CD14-positive monocyte (primary cell): ENCODE measurements around the gene GPR156. TPM values are rescaled to one million over a fixed set of nuclear protein-coding genes. Genes with fewer than 3 reads are reported as not detected.

ENCODE experiments used
- DNase-seq, 3 donors: peaks; one replicate each; pipeline ENCODE4 v3.0.0-alpha.2; 2011 to 2022
- H2AFZ ChIP-seq: 2 replicates; pipeline ENCODE4 v1.6.0; 2012; ENCODE audit warnings: mild to moderate bottlenecking, low read depth, low read length, inconsistent platforms; ENCODE audit not compliant: insufficient read depth, poor library complexity, severe bottlenecking
- H3K27ac ChIP-seq, 2 donors: 1 replicate in 1 of 2; 2 replicates in 1 of 2; pipeline ENCODE4 v1.5.1; 2012 to 2013; ENCODE audit warnings: low read length in 2 of 2, control low read depth in 1 of 2, inconsistent platforms in 1 of 2, low read depth in 1 of 2, mild to moderate bottlenecking in 1 of 2
- H3K27me3 ChIP-seq, 2 donors: one replicate each; pipeline versions ENCODE4 v1.6.0 to v1.6.1; 2011 to 2013; ENCODE audit warnings: low read length in 2 of 2; ENCODE audit not compliant: control insufficient read depth in 2 of 2, insufficient read depth in 2 of 2
- H3K36me3 ChIP-seq, 2 donors: replicated peaks in 1 of 2; 1 replicate in 1 of 2; 2 replicates in 1 of 2; pipeline versions ENCODE4 v1.5.1 to v1.6.1; 2012 to 2013; ENCODE audit warnings: low read length in 2 of 2, control low read depth in 1 of 2, inconsistent platforms in 1 of 2, mild to moderate bottlenecking in 1 of 2; ENCODE audit not compliant: insufficient read depth in 2 of 2, control insufficient read depth in 1 of 2
- H3K4me1 ChIP-seq, 2 donors: 1 replicate in 1 of 2; 2 replicates in 1 of 2; pipeline versions ENCODE4 v1.5.1 to v1.6.1; 2012 to 2013; ENCODE audit warnings: low read length in 2 of 2, control low read depth in 1 of 2, inconsistent platforms in 1 of 2, mild to moderate bottlenecking in 1 of 2, moderate library complexity in 1 of 2; ENCODE audit not compliant: insufficient read depth in 2 of 2, control insufficient read depth in 1 of 2
- H3K4me2 ChIP-seq: replicated peaks from 2 replicates; pipeline ENCODE3; 2012; ENCODE audit warnings: low read length, moderate library complexity, mild to moderate bottlenecking; ENCODE audit not compliant: poor library complexity, severe bottlenecking; ENCODE audit errors: extremely low read depth
- H3K4me3 ChIP-seq, 3 experiments: fragments of 200-600 bp in 1 of 3; sonication (generic) in 1 of 3; replicated peaks in 1 of 3; 1 replicate in 2 of 3; 2 replicates in 1 of 3; pipeline ENCODE4 v1.5.1; 2011 to 2013; ENCODE audit warnings: low read length in 3 of 3, mild to moderate bottlenecking in 3 of 3, control low read depth in 2 of 3, low read depth in 2 of 3, inconsistent platforms in 1 of 3, moderate library complexity in 1 of 3
- H3K79me2 ChIP-seq: 2 replicates; pipeline ENCODE4 v1.6.0; 2012; ENCODE audit warnings: mild to moderate bottlenecking, control low read depth, inconsistent platforms, low read length, moderate library complexity; ENCODE audit not compliant: insufficient read depth
- H3K9ac ChIP-seq: 2 replicates; pipeline ENCODE4 v1.6.0; 2017; ENCODE audit warnings: low read length, mild to moderate bottlenecking; ENCODE audit not compliant: insufficient read depth, poor library complexity, severe bottlenecking
- H3K9me3 ChIP-seq, 2 donors: replicated peaks in 1 of 2; 1 replicate in 1 of 2; 2 replicates in 1 of 2; pipeline versions ENCODE4 v1.5.1 to v1.6.1; 2012 to 2013; ENCODE audit warnings: low read length in 2 of 2, control low read depth in 1 of 2; ENCODE audit not compliant: control insufficient read depth in 1 of 2, insufficient read depth in 1 of 2
- H4K20me1 ChIP-seq: 2 replicates; pipeline ENCODE4 v1.6.0; 2012; ENCODE audit warnings: mild to moderate bottlenecking, low read length, control low read depth, moderate library complexity; ENCODE audit not compliant: insufficient read depth
- H3K27ac Mint-ChIP-seq, 7 donors: one replicate each; pipeline ENCODE4 v1.8.0; 2020; ENCODE audit warnings: mild to moderate bottlenecking in 7 of 7, mixed read lengths in 7 of 7, moderate library complexity in 6 of 7, inconsistent platforms in 2 of 7
- H3K27me3 Mint-ChIP-seq, 3 donors: one replicate each; pipeline ENCODE4 v1.8.0; 2021 to 2022; ENCODE audit warnings: low read depth in 3 of 3, mild to moderate bottlenecking in 3 of 3, mixed read lengths in 3 of 3, moderate library complexity in 3 of 3, inconsistent platforms in 1 of 3
- H3K36me3 Mint-ChIP-seq, 2 donors: one replicate each; pipeline ENCODE4 v1.8.0; 2020; ENCODE audit warnings: mixed read lengths in 2 of 2, inconsistent platforms in 1 of 2, mild to moderate bottlenecking in 1 of 2
- H3K4me1 Mint-ChIP-seq: one replicate; pipeline ENCODE4 v1.8.0; 2020; ENCODE audit warnings: mild to moderate bottlenecking, mixed read lengths
- H3K4me3 Mint-ChIP-seq, 2 donors: one replicate each; pipeline ENCODE4 v1.8.0; 2020; ENCODE audit warnings: mild to moderate bottlenecking in 2 of 2, mixed read lengths in 2 of 2, moderate library complexity in 1 of 2
- H3K9me3 Mint-ChIP-seq, 7 donors: one replicate each; pipeline ENCODE4 v1.8.0; 2020 to 2022; ENCODE audit warnings: mixed read lengths in 7 of 7, mild to moderate bottlenecking in 6 of 7, moderate library complexity in 6 of 7, inconsistent platforms in 2 of 7
- WGBS: methylation state at CpG from one replicate; pipeline ENCODE4 v1.1.5; 2013; ENCODE audit warnings: missing lambda C conversion rate; ENCODE audit not compliant: insufficient coverage; 5-methylcytosine and 5-hydroxymethylcytosine counted together
- intact Hi-C, 2 donors: fragments of 100-400 bp; cut with micrococcal nuclease; formaldehyde crosslinking; loops; one replicate each; pipeline versions ENCODE4 v1.15.0 to v1.15.1; 2023
- polyA plus RNA-seq, 3 donors: library from polyadenylated mRNA; depleted of rRNA in 1 of 3; unstranded in 2 of 3; stranded (reverse) in 1 of 3; fragments of 300-500 nt in 2 of 3; fragments of >200 nt in 1 of 3; fragmentation: Illumina TruSeq in 2 of 3; gene quantifications; 1 replicate in 2 of 3; 2 replicates in 1 of 3; pipeline ENCODE4 v1.2.3, GENCODE V29; 2012 to 2021
- TF ChIP-seq, protein P1 (sequence below): fragments of 200-600 bp; IDR thresholded peaks from one replicate; pipeline ENCODE4 v1.8.0; 2022; ENCODE audit warnings: antibody characterized with exemption, mild to moderate bottlenecking

The GPR156 gene
- polyA plus RNA-seq, 3 donors: not detected

DNA sequence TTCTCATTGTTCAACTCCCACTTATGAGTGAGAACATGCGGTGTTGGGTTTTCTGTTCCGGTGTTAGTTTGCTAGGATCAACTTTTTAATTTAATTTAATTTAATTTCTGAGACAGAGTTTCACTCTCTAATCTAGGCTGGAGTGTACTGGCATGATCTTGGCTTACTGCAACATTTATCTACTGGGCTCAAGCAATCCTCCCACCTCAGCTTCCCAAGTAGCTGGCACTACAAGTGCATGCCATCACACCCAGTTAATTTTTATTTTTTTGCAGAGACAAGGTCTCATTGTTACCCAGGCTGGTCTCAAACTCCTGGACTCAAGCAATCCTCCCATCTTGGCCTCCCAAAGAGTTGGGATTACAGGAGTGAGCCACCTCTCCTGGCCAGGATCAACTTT is 82.7 kb downstream of the GPR156 start:
- TF ChIP-seq, protein P1, sequence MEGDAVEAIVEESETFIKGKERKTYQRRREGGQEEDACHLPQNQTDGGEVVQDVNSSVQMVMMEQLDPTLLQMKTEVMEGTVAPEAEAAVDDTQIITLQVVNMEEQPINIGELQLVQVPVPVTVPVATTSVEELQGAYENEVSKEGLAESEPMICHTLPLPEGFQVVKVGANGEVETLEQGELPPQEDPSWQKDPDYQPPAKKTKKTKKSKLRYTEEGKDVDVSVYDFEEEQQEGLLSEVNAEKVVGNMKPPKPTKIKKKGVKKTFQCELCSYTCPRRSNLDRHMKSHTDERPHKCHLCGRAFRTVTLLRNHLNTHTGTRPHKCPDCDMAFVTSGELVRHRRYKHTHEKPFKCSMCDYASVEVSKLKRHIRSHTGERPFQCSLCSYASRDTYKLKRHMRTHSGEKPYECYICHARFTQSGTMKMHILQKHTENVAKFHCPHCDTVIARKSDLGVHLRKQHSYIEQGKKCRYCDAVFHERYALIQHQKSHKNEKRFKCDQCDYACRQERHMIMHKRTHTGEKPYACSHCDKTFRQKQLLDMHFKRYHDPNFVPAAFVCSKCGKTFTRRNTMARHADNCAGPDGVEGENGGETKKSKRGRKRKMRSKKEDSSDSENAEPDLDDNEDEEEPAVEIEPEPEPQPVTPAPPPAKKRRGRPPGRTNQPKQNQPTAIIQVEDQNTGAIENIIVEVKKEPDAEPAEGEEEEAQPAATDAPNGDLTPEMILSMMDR: no peak
- no peaks in the 10 kb centered on the region for H3K27me3 Mint-ChIP-seq
- H3K27ac Mint-ChIP-seq: peak overlapping the region; percentile 70 to 85 (median 76)

DNA sequence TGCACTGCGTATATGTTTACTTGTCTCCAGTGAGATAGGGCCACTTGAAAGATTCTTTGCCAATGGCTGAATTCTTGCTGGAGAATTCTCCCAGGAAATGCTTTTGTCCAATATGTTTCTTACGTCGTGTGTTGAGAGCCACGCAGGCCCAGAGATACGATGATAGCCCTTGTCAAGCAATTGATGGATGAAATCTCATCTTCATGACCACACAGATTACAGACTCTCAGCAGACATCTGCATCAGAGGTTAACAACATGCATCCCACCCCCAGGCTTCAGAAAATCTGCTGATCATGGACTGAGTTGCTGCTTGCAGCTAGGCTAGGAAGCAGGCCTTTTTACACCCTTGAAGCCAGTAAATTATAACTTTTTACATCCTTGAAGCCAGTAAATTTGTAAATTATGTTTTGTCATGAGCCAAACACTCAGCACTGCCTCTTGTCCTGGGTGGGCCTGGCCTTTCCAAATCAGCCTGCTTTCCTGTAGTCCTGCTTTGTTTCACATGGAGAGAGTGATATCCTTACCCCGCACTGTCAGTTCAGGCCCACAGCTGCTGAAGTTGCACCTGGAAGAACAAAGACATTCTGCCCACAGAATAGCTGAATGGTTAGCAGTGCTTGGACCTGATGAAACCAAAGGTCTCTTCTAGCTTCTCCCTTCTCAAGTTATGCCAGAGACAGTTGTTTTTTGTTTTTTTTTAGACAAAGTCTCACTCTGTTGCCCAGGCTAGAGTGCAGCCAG is 84.4 kb downstream of the GPR156 start:
- Histone ChIP-seq H3K9me3 (no peaks in the 10 kb centered on the region), H4K20me1 (no peaks in the 10 kb centered on the region), H3K9ac (no peak overlapping the region), H3K4me3 (no peak overlapping the region), H3K36me3 (no peaks in the 10 kb centered on the region), H3K4me2 (no peak overlapping the region), H3K79me2 (no peaks in the 10 kb centered on the region), H3K27me3 (no peaks in the 10 kb centered on the region), H3K4me1 (peaks cover 47 to 53% of the 10 kb centered on the region in 2 donors), H3K27ac (no peak overlapping the region), H2AFZ (no peak overlapping the region)
- H3K36me3 Mint-ChIP-seq: no peaks in the 10 kb centered on the region
- no peak overlapping the region for H3K4me3 Mint-ChIP-seq
- H3K9me3 Mint-ChIP-seq: no peaks in the 10 kb centered on the region
- H3K27ac Mint-ChIP-seq: no peak overlapping the region
- TF ChIP-seq, protein P1: no peak
- no peak for DNase-seq
- 94% methylated on average over 6 of the region's 6 CpGs for WGBS
- intact Hi-C loops: no loop called here
- H3K4me1 Mint-ChIP-seq: peaks cover 47% of the 10 kb centered on the region
- no peaks in the 10 kb centered on the region for H3K27me3 Mint-ChIP-seq

More for the DNA sequence above, 82.7 kb downstream of the GPR156 start:
- no peak overlapping the region for H3K9ac ChIP-seq
- no peaks in the 10 kb centered on the region for H4K20me1 ChIP-seq
- H3K9me3 ChIP-seq: no peaks in the 10 kb centered on the region
- peaks cover 48 to 58% of the 10 kb centered on the region in 2 donors for H3K4me1 ChIP-seq
- peak overlapping the region in 1 of 2 donors; percentile 32 for H3K4me3 Mint-ChIP-seq
- H3K4me1 Mint-ChIP-seq: peaks cover 51% of the 10 kb centered on the region
- peak overlapping the region; percentile 88 for H3K4me2 ChIP-seq
- peak overlapping the region in 1 of 3 experiments; percentile 71 for H3K4me3 ChIP-seq
- H3K27me3 ChIP-seq: no peaks in the 10 kb centered on the region
- no peaks in the 10 kb centered on the region for H3K79me2 ChIP-seq
- no peak overlapping the region for H2AFZ ChIP-seq
- no CpG with 5 or more reads among the region's 2 CpGs for WGBS
- intact Hi-C loops: no loop called here
- H3K9me3 Mint-ChIP-seq: peaks cover 0 to 3% (median 0%) of the 10 kb centered on the region in 7 donors
- H3K36me3 ChIP-seq: no peaks in the 10 kb centered on the region
- peak overlapping the region; percentile 54 to 63 for H3K27ac ChIP-seq
- DNase-seq: no peak
- H3K36me3 Mint-ChIP-seq: no peaks in the 10 kb centered on the region
